Activated CD8-positive, alpha-beta memory T cell treated with anti-CD3 and anti-CD28 coated beads for 48 hours (primary cell): ENCODE measurements around the gene ANKRD33B.

Experiments used
- DNase-seq, 3 experiments: peaks; one replicate each; pipeline ENCODE4 v3.0.0-alpha.2; 2020; ENCODE audit warnings: low read depth in 2 of 3, low spot score in 2 of 3

Gene ANKRD33B

GRCh38 chr5:10689391-10690081, 125.7 kb downstream of the ANKRD33B start:
- DNase-seq: no peak

DNA sequence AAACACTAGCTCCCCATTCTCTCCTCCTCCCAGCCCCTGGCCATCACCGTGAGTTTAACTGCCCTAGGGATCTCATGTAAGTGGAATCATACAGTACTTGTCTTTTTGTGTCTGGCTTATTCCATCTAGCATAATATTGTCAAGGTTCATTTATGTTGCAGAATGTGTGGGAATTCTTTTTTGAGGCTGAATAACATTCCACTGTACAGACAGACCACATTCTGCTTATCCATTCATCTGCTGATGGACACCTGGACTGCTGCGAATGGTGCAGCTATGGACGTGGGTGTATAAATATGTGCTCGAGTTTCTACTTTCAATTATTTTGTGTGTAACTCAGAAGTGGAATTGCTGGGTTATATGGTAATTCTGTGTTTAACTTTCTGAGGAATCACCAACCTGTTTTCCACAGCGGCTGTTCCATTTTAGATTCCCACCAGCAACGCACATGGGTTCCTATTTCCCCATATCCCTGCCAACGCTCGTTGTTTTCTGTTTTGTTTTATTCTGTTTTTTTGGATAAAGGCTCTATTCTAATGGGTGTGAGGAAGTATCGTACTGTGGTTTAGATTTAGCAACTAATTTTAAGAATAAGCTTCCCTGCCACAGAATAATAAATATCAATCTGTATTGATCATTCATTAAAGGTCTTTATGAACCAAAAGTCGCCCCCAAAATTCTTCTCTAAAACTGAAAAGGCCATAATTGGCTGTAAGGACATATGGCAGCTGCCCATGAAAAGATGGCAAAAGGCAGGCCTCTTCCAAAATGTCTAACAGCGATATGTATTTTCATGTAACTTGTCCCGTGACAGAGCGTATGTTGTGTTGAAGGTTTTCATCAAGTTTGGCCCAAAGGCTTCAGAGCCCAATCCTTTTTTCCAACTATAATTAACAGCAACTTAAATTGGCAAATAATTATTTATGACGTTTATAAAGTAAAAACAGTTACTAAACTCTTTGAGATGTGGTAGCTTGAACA, 126.9 kb downstream of the ANKRD33B start:
- no peak for DNase-seq

GRCh38 chr5:10691826-10692785, 128.2 kb downstream of the ANKRD33B start:
- DNase-seq: no peak

- DNase-seq: no peak
Observed at GRCh38 chr5:10695055-10695649, 131.3 kb downstream of the ANKRD33B start.

DNA sequence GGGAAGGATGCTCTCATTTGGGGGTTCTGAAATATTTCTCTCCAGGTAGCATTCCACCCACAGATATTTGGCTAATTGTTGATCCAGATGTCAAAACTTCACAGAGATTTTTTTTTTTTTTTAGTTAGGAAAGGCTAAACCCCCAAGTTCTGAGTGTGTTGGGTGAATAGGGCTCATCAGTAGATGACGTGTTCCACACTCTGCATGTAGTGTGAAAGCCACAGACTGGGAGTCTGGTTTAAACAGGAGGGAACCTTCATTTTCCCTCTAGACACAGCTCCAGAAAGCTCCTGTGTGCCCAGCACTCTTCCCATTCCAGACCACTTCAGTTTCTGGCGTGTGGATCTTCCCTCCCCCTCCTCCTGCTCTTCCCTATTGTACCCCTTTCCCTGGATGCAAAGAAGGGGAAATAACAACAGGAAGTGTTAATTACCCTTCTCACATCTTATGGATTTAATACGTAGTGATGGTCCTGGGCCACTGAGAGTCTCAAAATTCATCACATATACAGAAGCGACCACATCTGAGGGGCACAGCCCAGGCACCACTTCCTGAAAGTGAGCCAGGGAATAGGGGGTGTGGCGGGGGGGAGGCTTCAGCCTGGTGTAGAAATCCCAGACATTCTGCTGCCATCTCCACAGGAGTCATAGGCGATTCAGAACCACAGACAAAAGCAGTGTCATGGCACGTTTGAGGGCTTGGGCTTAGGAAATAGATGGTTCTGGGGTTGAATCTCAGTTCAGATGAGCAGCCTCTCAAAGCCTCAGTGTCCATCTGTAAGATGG, 132.1 kb downstream of the ANKRD33B start:
- no peak for DNase-seq

GRCh38 chr5:10699281-10699874, 135.5 kb downstream of the ANKRD33B start:
- DNase-seq: no peak

GRCh38 chr5:10699987-10700386, 136.1 kb downstream of the ANKRD33B start:
- no peak for DNase-seq

DNA sequence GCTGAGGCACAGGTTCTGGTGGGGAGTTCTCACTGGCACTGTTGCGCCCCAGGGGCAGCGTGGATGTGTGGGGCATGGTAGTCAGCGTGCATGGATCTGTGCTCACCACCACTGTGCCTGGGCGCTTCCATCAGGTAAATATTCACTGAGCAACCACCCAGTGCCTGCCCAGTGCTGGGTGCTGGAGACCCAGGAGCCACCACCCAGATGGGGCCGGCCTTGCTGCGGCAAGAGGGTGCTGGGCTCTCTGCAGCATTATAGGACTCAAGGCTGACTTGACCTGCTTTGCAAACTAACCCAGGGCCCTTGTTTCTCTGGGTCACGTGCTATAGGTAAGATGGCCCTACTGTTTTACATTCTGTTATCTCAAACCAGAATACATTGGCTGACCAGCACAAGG, 136.6 kb downstream of the ANKRD33B start:
- no peak for DNase-seq

GRCh38 chr5:10701567-10702039, 137.7 kb downstream of the ANKRD33B start:
- DNase-seq: peak in 1 of 3 experiments; percentile 18

DNA sequence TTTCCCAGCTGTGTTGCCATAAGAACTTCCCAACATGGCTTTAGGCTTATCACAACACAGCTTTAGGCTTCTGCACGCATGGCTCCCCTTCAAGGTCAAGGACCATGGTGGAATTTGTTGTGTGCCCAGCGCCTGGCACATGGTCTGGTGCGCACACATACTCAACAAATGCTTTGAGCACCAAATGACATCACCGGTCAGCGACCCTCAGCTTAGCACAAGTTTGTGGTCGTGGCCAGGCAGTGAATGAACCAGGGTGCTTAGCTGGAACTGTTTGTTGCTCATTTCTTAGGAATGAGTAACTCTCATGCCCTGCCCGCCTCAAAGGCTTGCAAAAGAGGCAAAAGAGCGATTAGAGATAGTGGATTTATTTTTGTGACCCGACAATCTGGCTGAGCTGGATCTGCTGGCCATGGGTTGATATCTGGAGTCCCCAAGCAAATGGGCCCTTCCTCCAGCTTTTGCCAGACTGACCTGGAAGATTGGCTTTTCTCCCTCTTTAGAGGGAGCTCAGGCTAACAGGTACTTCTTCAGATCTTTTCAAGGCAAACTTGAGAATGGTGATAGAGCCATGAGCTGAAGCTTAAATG, 138.3 kb downstream of the ANKRD33B start:
- no peak for DNase-seq

GRCh38 chr5:10702911-10703491, 139.1 kb downstream of the ANKRD33B start:
- no peak for DNase-seq

DNA sequence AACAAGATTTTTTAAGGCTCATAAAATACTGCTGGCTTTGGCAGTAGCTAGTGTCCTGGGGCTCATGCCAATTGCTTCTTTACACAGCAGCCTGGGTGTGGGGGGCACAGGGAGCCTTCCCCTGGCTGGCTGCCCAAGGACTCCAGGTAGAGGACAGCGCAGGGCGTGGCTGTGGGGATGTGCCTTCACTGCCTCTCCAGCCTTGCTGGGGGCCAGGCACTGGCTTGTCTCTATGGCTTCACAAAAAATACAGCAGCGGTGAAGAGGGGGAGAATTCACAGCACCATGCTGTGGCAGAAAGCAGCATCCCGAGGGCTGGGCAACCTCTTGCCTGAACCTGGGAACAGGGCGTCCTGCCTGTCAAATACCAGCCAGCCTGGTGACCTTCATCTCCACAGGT, 139.8 kb downstream of the ANKRD33B start:
- no peak for DNase-seq

- no peak for DNase-seq
Observed at GRCh38 chr5:10704949-10705621, 141.2 kb downstream of the ANKRD33B start.

DNA sequence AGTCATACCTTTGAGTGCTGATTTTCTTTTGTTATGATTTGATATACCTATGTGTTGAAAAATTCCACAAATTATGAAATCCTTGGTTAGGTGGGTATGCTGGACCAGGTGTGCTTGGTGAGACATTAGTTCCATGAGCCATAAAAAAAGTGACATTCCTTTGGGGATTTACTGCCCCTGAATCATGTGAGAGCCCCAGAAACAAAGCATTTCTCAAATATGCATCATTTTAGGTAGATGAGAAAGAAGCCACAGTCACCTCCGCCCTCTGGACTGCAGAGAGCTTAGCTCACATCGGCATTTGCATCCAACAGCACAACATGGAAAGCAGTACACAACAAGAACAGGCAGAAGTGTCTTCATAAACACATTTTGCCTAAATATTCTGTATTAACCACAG, 141.9 kb downstream of the ANKRD33B start:
- no peak for DNase-seq

DNA sequence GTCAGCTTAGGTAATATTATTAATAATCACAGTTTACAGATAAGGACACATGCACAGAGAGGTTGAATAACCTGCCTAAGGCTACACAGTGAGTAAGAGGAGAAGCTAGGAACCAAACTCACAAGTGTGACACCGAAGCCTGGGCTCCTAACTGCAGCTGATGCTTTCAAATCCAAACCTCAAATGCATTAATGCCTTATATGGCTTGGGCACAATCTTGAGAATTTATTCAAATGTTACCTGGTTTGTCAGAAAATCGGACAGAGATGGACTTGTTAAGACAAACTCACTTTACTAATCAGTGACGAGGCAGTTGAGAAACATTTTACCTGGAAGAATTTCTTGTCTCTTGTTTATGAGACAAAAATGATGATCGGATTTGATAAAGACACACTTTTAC, 142.5 kb downstream of the ANKRD33B start:
- DNase-seq: no peak
